Kidney (tissue), 14 donors: ENCODE results near the gene CYBRD1. TPM values are rescaled to one million over a fixed set of nuclear protein-coding genes. Genes with fewer than 3 reads are reported as not detected.
A peak's percentile ranks its signal among the peaks of the same experiment; 100 is the strongest.

ENCODE experiments used
- DNase-seq, 5 donors: peaks; one replicate each; pipeline ENCODE4 v3.0.0-alpha.2; 2013 to 2020
- FAIRE-seq: peaks from 2 replicates; lab custom pipeline; 2012; peaks lifted over from hg19 to GRCh38; lab: Jason Lieb, UNC
- H3K27ac ChIP-seq, 2 donors: one replicate each; pipeline ENCODE4 v1.7.0; 2013; ENCODE audit warnings: low read depth in 2 of 2, low read length in 2 of 2, inconsistent platforms in 1 of 2
- H3K27me3 ChIP-seq: one replicate; pipeline ENCODE4 v1.7.1; 2013; ENCODE audit warnings: low read length, inconsistent platforms; ENCODE audit not compliant: control insufficient read depth, insufficient read depth
- H3K36me3 ChIP-seq, 3 donors: one replicate each; pipeline versions ENCODE4 v1.7.0 to v1.7.1; 2013; ENCODE audit warnings: low read length in 3 of 3, control low read depth in 1 of 3, inconsistent platforms in 1 of 3; ENCODE audit not compliant: insufficient read depth in 3 of 3, control insufficient read depth in 2 of 3
- H3K4me1 ChIP-seq, 3 donors: one replicate each; pipeline versions ENCODE4 v1.7.0 to v1.7.1; 2013; ENCODE audit warnings: low read length in 3 of 3, inconsistent platforms in 1 of 3, low read depth in 1 of 3; ENCODE audit not compliant: control insufficient read depth in 2 of 3, insufficient read depth in 2 of 3
- H3K4me3 ChIP-seq, 3 donors: one replicate each; pipeline versions ENCODE4 v1.7.0 to v1.8.1; 2013; ENCODE audit warnings: low read length in 3 of 3, control low read depth in 1 of 3, inconsistent platforms in 1 of 3
- H3K9ac ChIP-seq, 3 donors: one replicate each; pipeline versions ENCODE4 v1.7.0 to v1.7.1; 2013; ENCODE audit warnings: low read length in 3 of 3, control low read depth in 1 of 3, inconsistent platforms in 1 of 3
- H3K9me3 ChIP-seq, 3 donors: one replicate each; pipeline versions ENCODE4 v1.7.0 to v1.7.1; 2013; ENCODE audit warnings: low read length in 3 of 3, control low read depth in 1 of 3, inconsistent platforms in 1 of 3; ENCODE audit not compliant: control insufficient read depth in 2 of 3, insufficient read depth in 1 of 3
- intact Hi-C: fragments of 100-400 bp; cut with DNase I; formaldehyde crosslinking; loops from one replicate; pipeline ENCODE4 v1.11.1; 2022
- polyA plus RNA-seq: library from polyadenylated mRNA; stranded (reverse); fragments of 350-450 nt; fragmentation: Illumina TruSeq; extraction: RNeasy Lipid Tissue Mini Kit (QIAGEN cat#74804); gene quantifications from one replicate; pipeline ENCODE4 v1.2.3, GENCODE V29; 2014; ENCODE audit warnings: low read depth, low replicate concordance; ENCODE audit not compliant: insufficient read depth
- total RNA-seq: library from RNA; stranded (reverse); fragmentation: NEBNext Ultra II Directional; extraction: Animal tissue kit (Norgen Biotek cat#: 25700); gene quantifications from one replicate; pipeline ENCODE4 v1.2.1, GENCODE V29; 2021
- TF ChIP-seq, protein P1 (sequence below): IDR thresholded peaks from 3 replicates; pipeline ENCODE4 v1.5.1; 2012; ENCODE audit warnings: mild to moderate bottlenecking, moderate library complexity, borderline replicate concordance; ENCODE audit not compliant: insufficient read depth; ENCODE audit errors: extremely low read depth
- donor health status: control.
- donor health status: control.
- donor health status: control.
- donor health status: control.
- donor health status: control.
- donor health status: DM: yes; HTN: yes; CAD: no.
- donor health status: Normal renal cell carcinoma (clear cell type).

CYBRD1 gene
- total and polyA plus RNA-seq, 2 donors from 2014 or later, result 17.7 to 57.3 TPM

DNA sequence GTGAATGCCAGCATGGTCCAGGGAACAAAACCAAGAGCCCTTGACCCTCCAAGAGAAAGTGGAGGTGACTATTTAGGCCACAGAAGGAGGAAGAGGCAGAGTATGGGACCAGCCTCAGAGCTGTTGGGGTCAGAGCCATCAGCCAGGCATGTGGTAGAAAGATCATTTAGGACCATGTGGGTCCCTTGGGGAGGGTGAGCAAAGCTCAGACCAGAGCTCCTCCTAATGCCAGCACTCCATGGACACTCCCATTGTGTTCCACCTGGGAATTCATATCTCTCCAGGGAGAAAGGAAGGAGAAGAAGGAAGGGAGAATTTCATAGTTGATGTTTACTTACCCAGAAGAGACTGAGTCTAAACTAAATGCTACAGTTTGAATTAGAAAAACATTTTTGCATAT, 73.2 kb downstream of the CYBRD1 start:
- peaks cover 0 to 1% (median 0%) of the 10 kb centered on the region in 3 donors for H3K9me3 ChIP-seq
- no peak for DNase-seq
- H3K27ac ChIP-seq, result no peak overlapping the region
- H3K36me3 ChIP-seq, result no peaks in the 10 kb centered on the region
- H3K9ac ChIP-seq, result no peak overlapping the region
- intact Hi-C loops, result no loop called here
- H3K27me3 ChIP-seq, result no peaks in the 10 kb centered on the region
- no peak overlapping the region for H3K4me3 ChIP-seq
- no peak for FAIRE-seq
- no peaks in the 10 kb centered on the region for H3K4me1 ChIP-seq
- TF ChIP-seq, protein P1, sequence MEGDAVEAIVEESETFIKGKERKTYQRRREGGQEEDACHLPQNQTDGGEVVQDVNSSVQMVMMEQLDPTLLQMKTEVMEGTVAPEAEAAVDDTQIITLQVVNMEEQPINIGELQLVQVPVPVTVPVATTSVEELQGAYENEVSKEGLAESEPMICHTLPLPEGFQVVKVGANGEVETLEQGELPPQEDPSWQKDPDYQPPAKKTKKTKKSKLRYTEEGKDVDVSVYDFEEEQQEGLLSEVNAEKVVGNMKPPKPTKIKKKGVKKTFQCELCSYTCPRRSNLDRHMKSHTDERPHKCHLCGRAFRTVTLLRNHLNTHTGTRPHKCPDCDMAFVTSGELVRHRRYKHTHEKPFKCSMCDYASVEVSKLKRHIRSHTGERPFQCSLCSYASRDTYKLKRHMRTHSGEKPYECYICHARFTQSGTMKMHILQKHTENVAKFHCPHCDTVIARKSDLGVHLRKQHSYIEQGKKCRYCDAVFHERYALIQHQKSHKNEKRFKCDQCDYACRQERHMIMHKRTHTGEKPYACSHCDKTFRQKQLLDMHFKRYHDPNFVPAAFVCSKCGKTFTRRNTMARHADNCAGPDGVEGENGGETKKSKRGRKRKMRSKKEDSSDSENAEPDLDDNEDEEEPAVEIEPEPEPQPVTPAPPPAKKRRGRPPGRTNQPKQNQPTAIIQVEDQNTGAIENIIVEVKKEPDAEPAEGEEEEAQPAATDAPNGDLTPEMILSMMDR, result no peak

DNA sequence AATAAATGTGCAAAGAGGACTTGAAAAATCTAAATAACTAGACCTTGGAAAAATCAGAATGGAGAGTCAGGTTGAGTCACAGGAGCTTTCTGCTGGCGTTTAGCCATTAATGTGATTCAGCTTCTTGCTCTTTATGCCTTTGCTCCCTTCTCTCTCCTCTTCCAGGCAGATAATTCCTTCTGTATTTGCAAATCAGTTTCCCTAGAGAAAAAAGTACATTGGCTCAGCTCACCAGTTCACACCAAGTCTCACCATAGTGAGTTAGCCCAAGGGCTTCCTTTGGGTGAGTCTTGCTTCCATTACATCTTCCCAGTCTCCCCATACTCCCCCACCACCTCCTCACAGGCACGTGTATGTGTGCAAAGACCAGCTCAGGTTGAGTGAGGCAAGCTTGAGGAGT, 73.6 kb downstream of the CYBRD1 start:
- H3K4me3 ChIP-seq, result no peak overlapping the region
- no peaks in the 10 kb centered on the region for H3K27me3 ChIP-seq
- intact Hi-C loops, result no loop called here
- H3K4me1 ChIP-seq, result no peaks in the 10 kb centered on the region
- FAIRE-seq (no peak), DNase-seq (no peak)
- H3K9me3 ChIP-seq, result no peaks in the 10 kb centered on the region
- TF ChIP-seq, protein P1, result no peak
- no peak overlapping the region for H3K27ac ChIP-seq
- H3K9ac ChIP-seq, result no peak overlapping the region
- H3K36me3 ChIP-seq, result no peaks in the 10 kb centered on the region

DNA sequence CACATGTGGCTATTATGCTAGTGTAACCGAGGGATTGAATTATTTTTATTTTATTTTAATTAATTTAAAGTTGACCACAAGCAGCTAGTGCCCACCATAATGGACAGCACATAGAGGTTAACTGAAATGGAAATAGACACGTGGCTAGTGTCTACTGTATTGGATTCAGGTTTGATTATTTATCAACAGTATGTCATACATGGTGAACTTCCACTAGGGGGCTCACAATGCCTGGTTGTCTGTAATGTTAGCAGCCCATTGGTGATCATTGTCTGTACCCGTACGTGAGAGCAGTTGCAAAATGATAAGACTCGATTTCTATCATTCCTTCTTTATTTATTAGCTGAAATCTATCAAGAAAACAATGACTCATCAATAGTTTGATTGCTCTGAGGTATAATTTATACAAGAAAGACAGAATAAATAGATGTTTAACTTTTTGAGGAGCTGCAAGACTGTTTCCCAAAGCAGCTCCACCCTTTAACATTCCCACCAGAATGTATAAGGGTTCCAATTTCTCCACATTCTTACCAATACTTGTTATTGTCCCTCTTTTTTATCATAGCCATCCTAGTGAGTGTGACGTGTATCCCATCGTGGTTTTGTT, 76.5 kb downstream of the CYBRD1 start:
- H3K9ac ChIP-seq, result no peak overlapping the region
- H3K27me3 ChIP-seq, result no peaks in the 10 kb centered on the region
- intact Hi-C loops, result no loop called here
- peak; percentile 39 for FAIRE-seq
- H3K36me3 ChIP-seq, result no peaks in the 10 kb centered on the region
- H3K27ac ChIP-seq, result no peak overlapping the region
- H3K4me1 ChIP-seq, result no peaks in the 10 kb centered on the region
- H3K9me3 ChIP-seq, result no peaks in the 10 kb centered on the region
- DNase-seq, result peak in 3 of 5 donors; percentile 26 to 71 (median 43)
- TF ChIP-seq, protein P1, result peak; percentile 71
- H3K4me3 ChIP-seq, result no peak overlapping the region

DNA sequence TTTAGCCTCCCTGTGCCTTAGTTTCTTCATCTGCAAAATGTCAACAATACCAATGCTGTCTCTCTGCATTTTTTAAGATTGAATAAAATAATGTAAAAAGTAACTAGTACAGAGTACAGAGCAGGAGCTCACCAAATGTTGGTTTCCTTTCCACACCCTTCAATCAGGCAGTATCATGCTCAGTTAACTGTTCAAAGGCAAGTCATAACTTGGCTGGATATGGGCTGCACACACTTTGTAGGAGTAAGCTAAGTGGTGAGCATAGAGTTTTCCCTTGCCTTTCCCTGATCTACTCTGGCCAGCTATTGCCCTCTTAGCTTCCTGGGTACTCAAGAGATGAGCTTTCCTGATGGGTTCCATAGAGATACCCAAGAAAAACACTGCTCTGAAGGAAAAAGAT, 77.9 kb downstream of the CYBRD1 start:
- Histone ChIP-seq H3K27me3 (no peaks in the 10 kb centered on the region), H3K9me3 (no peaks in the 10 kb centered on the region), H3K4me3 (no peak overlapping the region), H3K4me1 (no peaks in the 10 kb centered on the region), H3K9ac (no peak overlapping the region), H3K27ac (no peak overlapping the region), H3K36me3 (no peaks in the 10 kb centered on the region)
- no peak for FAIRE-seq
- TF ChIP-seq, protein P1, result no peak
- no peak for DNase-seq
- intact Hi-C loops, result no loop called here
